Brain pericyte (primary cell): ENCODE results near the gene SCN8A.
"Not testable (repeated sequence)": the region's sequence is repeated elsewhere in the genome, so short reads cannot be mapped to it uniquely, and the experiment has no call there.

ENCODE experiments used
- DNase-seq: peaks from one replicate; pipeline ENCODE4 v3.0.0-alpha.2; 2012; ENCODE audit warnings: low read depth, low spot score

SCN8A gene

GRCh38 chr12:51622564-51622963, 31.5 kb downstream of the SCN8A start:
- no peak for DNase-seq

GRCh38 chr12:51625370-51625769, 34.3 kb downstream of the SCN8A start:
- no peak for DNase-seq

GRCh38 chr12:51626115-51626514, 35.1 kb downstream of the SCN8A start:
- no peak for DNase-seq

GRCh38 chr12:51626629-51627028, 35.6 kb downstream of the SCN8A start:
- DNase-seq = no peak

- DNase-seq = no peak
Observed at GRCh38 chr12:51630256-51630880, 39.3 kb downstream of the SCN8A start.

GRCh38 chr12:51630986-51631385, 40.0 kb downstream of the SCN8A start:
- DNase-seq = no peak

- DNase-seq = no peak
Observed at GRCh38 chr12:51631591-51631990, 40.6 kb downstream of the SCN8A start.

GRCh38 chr12:51632623-51633022, 41.6 kb downstream of the SCN8A start:
- DNase-seq = no peak

- DNase-seq = no peak
Observed at GRCh38 chr12:51635346-51635745, 44.3 kb downstream of the SCN8A start.

GRCh38 chr12:51636581-51636980, 45.5 kb downstream of the SCN8A start:
- no peak for DNase-seq

GRCh38 chr12:51636986-51637385, 46.0 kb downstream of the SCN8A start:
- no peak for DNase-seq

GRCh38 chr12:51639361-51639760, 48.3 kb downstream of the SCN8A start:
- DNase-seq = no peak

- no peak for DNase-seq
Observed at GRCh38 chr12:51642286-51642685, 51.3 kb downstream of the SCN8A start.

- DNase-seq = no peak
Observed at GRCh38 chr12:51643951-51644350, 52.9 kb downstream of the SCN8A start.

- not testable (repeated sequence) for DNase-seq
Observed at GRCh38 chr12:51644691-51645090, 53.7 kb downstream of the SCN8A start.

GRCh38 chr12:51645961-51646360, 54.9 kb downstream of the SCN8A start:
- no peak for DNase-seq

GRCh38 chr12:51647647-51648046, 56.6 kb downstream of the SCN8A start:
- DNase-seq = no peak

- no peak for DNase-seq
Observed at GRCh38 chr12:51653431-51653830, 62.4 kb downstream of the SCN8A start.

- no peak for DNase-seq
Observed at GRCh38 chr12:51661199-51661598, 70.2 kb downstream of the SCN8A start.

GRCh38 chr12:51661836-51662235, 70.8 kb downstream of the SCN8A start:
- DNase-seq = no peak

GRCh38 chr12:51662728-51663154, 71.7 kb downstream of the SCN8A start:
- no peak for DNase-seq

GRCh38 chr12:51663390-51663789, 72.4 kb downstream of the SCN8A start:
- no peak for DNase-seq

- no peak for DNase-seq
Observed at GRCh38 chr12:51666696-51667095, 75.7 kb downstream of the SCN8A start.

- DNase-seq = no peak
Observed at GRCh38 chr12:51667269-51667668, 76.2 kb downstream of the SCN8A start.
